Measurements from ENCODE around the gene OST4. TPM values are rescaled to one million over a fixed set of nuclear protein-coding genes. Genes with fewer than 3 reads are reported as not detected.

Gene OST4
- total and polyA plus RNA-seq, 10 of the 15 experiments (the other 5 are each of a cell fraction or from before 2014, with no cell fraction given) = 270 to 1,543 (median 523) TPM

DNA sequence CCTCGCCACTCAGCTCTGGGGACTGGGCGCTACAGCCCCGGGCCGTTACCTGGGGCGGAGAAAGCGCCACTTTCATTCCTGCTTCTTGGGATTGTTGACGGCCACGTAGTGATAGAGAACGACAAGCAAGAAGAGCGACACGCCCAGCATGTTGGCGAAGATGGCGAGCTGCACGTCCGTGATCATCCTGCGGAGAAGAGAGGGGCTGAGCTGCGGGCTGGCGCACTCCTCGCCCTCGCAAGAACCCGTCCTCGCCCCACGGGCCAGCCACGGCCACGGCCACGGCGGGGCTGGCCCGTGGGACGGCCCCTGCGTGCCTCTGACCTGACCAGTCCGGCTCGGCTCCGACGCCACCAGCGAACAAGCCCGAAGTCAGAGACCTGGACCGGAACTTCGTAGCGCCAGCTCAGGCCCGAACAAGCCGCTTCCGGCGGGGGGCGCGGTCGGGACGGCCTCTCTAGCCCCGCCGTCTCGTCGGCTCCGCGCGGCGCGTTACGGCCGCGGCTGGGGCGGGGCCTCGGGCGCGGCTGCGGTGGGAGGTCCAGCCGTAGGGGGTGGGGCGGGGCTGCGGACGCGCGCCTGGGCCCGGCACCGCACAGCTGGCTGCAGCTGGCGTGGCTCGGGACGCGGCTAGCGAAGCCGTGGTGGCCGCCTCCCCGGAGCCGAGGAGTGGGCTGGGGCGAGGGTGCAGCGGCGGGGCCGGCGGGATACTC, at the start of gene OST4 (continued):
- TF ChIP-seq CEBPB (IDR thresholded peaks at IDR 0.05; ENCODE audit: borderline replicate concordance in 1 of 2, low read depth in 2 of 2, low read length in 2 of 2) = no peak
- no peak for TF ChIP-seq HSF1 (IDR thresholded peaks at IDR 0.05; ENCODE audit: low read depth, low read length)
- TF ChIP-seq, protein P1, sequence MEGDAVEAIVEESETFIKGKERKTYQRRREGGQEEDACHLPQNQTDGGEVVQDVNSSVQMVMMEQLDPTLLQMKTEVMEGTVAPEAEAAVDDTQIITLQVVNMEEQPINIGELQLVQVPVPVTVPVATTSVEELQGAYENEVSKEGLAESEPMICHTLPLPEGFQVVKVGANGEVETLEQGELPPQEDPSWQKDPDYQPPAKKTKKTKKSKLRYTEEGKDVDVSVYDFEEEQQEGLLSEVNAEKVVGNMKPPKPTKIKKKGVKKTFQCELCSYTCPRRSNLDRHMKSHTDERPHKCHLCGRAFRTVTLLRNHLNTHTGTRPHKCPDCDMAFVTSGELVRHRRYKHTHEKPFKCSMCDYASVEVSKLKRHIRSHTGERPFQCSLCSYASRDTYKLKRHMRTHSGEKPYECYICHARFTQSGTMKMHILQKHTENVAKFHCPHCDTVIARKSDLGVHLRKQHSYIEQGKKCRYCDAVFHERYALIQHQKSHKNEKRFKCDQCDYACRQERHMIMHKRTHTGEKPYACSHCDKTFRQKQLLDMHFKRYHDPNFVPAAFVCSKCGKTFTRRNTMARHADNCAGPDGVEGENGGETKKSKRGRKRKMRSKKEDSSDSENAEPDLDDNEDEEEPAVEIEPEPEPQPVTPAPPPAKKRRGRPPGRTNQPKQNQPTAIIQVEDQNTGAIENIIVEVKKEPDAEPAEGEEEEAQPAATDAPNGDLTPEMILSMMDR (IDR thresholded peaks at IDR 0.05 in 2 of 3, conservative IDR thresholded peaks at IDR 0.05 in 1 of 3; ENCODE audit: control insufficient read depth in 2 of 3, extremely low read depth in 1 of 3, insufficient read depth in 1 of 3, low read depth in 3 of 3, low read length in 3 of 3) = no peak
- TF ChIP-seq NFIC (IDR thresholded peaks at IDR 0.05; ENCODE audit: low read depth, low read length) = no peak
- no peak for TF ChIP-seq ETV6 (conservative IDR thresholded peaks at IDR 0.05 in 1 of 2, IDR thresholded peaks at IDR 0.05 in 1 of 2; ENCODE audit: borderline replicate concordance in 1 of 2, low read depth in 1 of 2)
- TF ChIP-seq BHLHE40 (IDR thresholded peaks at IDR 0.05; ENCODE audit: borderline replicate concordance in 1 of 2, low read depth in 2 of 2, low read length in 1 of 2) = peak in 1 of 2 experiments; percentile 73; a peak in 1 of 4 replicates
- TF ChIP-seq SMC3 (IDR thresholded peaks at IDR 0.05; ENCODE audit: borderline replicate concordance, low read length) = no peak
- TF ChIP-seq TBL1XR1 (IDR thresholded peaks at IDR 0.05; ENCODE audit: low read depth, low read length) = no peak; the same call in 1 of the 2 replicates
- TF ChIP-seq RUNX3 (IDR thresholded peaks at IDR 0.05; ENCODE audit: low read length) = peak; percentile 49; the same call in 1 of the 2 replicates
- TF ChIP-seq ZNF207 (IDR thresholded peaks at IDR 0.05; ENCODE audit: borderline replicate concordance) = no peak
- peak; percentile 98 for TF ChIP-seq POLR2A (IDR thresholded peaks at IDR 0.05; ENCODE audit: low read depth, low read length)
- 0 out of 2 replicates have a peak, but pooled peaks have one; percentile 32 for TF ChIP-seq PML (IDR thresholded peaks at IDR 0.05; ENCODE audit: low read length)
- TF ChIP-seq POU2F2 (IDR thresholded peaks at IDR 0.05; ENCODE audit: borderline replicate concordance, low read depth, low read length) = peak; percentile 41; the same call in 1 of the 3 replicates
- no peak for TF ChIP-seq ZZZ3 (IDR thresholded peaks at IDR 0.05; ENCODE audit: control insufficient read depth, insufficient read length, low read depth)
- TF ChIP-seq BMI1 (IDR thresholded peaks at IDR 0.05; ENCODE audit: borderline replicate concordance) = no peak
- no peak for TF ChIP-seq YBX1 (IDR thresholded peaks at IDR 0.05)
- TF ChIP-seq NFXL1 (IDR thresholded peaks at IDR 0.05; ENCODE audit: borderline replicate concordance) = no peak
- no peak for TF ChIP-seq RBBP5 (conservative IDR thresholded peaks at IDR 0.05)
- TF ChIP-seq NR2F1 (conservative IDR thresholded peaks at IDR 0.05) = peak; percentile 68
- TF ChIP-seq RAD51 (IDR thresholded peaks at IDR 0.05) = no peak
- no peak for TF ChIP-seq SREBF1 (IDR thresholded peaks at IDR 0.05; ENCODE audit: low read length)
- no peak for TF ChIP-seq STAT1 (conservative IDR thresholded peaks at IDR 0.05)
- no peak for TF ChIP-seq MTA3 (IDR thresholded peaks at IDR 0.05; ENCODE audit: borderline replicate concordance, low read length)
- TF ChIP-seq HDAC2 (IDR thresholded peaks at IDR 0.05) = no peak
- TF ChIP-seq EED (IDR thresholded peaks at IDR 0.05; ENCODE audit: low read depth) = no peak
- TF ChIP-seq RB1 (IDR thresholded peaks at IDR 0.05; ENCODE audit: borderline replicate concordance) = peak; percentile 48; the same call in 1 of the 2 replicates
- peak; percentile 80 for TF ChIP-seq TAF1 (IDR thresholded peaks at IDR 0.05; ENCODE audit: borderline replicate concordance, low read depth, low read length)
- no peak for TF ChIP-seq KDM1A (IDR thresholded peaks at IDR 0.05; ENCODE audit: borderline replicate concordance)
